GM10266 (cell line): ENCODE data around the gene DUSP2.

Experiments
- DNase-seq: peaks from one replicate; pipeline ENCODE4 v3.0.0; 2012; ENCODE audit errors: extremely low spot score
- TF ChIP-seq, protein P1 (sequence below): IDR thresholded peaks from 2 replicates; pipeline ENCODE4 v1.5.1; 2012; ENCODE audit warnings: mild to moderate bottlenecking, low read depth; ENCODE audit not compliant: control insufficient read depth, insufficient read depth; ENCODE audit errors: missing control alignments

Gene DUSP2

DNA sequence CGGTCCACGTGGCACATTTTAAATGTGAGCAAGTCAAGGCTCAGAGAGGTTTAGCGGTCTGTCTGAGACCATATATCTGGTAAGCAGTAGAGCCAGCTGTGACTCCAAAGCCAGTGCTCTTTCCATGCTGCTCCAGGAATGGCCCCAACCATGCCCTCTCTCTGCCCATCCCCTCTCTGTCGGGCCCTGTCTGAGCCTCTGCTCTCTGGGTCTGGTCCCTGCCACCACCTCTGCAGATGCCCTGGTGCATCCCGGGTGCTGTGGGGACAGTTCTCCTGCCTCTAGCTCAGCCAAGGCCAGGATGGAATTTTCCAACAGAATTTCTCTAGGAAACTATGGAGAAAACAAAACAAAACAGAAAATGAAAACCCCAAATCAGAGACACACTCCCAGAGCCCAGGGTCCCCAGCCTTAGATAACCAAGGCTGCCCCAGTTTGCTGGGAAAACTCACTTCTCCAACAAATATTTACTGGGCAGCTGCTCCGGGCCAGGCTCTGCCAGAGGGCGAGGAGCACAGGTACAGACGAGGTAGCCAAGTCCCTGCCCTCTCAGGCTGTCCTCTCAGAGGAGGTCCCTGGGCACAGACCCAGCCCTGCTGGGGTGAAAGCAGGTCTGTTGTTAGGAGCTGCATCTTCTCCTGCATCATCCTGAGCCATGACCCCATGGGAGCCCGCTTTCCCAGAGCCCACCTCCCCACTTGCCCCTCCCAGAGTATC, 38.1 kb downstream of the DUSP2 start:
- TF ChIP-seq, protein P1, sequence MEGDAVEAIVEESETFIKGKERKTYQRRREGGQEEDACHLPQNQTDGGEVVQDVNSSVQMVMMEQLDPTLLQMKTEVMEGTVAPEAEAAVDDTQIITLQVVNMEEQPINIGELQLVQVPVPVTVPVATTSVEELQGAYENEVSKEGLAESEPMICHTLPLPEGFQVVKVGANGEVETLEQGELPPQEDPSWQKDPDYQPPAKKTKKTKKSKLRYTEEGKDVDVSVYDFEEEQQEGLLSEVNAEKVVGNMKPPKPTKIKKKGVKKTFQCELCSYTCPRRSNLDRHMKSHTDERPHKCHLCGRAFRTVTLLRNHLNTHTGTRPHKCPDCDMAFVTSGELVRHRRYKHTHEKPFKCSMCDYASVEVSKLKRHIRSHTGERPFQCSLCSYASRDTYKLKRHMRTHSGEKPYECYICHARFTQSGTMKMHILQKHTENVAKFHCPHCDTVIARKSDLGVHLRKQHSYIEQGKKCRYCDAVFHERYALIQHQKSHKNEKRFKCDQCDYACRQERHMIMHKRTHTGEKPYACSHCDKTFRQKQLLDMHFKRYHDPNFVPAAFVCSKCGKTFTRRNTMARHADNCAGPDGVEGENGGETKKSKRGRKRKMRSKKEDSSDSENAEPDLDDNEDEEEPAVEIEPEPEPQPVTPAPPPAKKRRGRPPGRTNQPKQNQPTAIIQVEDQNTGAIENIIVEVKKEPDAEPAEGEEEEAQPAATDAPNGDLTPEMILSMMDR: no peak
- no peak for DNase-seq

DNA sequence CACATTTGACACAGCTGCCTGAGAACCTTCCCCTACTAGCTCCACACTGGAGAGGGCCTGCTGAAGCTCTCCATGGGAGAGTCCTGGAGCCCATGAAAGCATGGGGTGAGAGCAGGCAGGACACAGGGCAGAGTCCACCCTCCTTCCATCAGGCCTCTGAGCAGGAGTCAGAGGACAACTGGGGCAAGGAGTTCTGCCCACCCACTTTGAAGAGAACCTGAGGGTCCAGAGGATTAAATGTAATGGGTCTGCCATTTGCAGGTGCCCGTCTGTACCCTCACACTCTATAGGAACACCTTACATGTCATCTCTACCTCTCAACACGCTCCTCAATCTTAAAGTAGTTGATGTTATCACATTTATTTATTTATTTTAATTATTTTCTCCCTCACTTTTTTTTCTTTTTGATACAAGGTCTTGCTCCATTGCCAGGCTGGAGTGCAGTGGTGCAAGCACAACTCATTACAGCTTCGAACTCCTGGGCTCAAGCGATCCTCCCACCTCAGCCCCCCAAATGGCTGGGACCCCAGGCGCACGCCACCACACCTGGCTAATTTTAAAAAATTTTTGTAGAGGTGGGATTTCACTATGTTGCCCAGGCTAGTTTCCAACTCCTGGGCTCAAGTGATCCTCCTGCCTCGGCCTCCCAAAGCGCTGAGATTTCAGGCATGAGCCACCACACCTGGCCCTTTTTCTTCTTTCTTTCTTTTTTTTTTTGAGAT, 39.1 kb downstream of the DUSP2 start:
- TF ChIP-seq, protein P1: no peak

DNA sequence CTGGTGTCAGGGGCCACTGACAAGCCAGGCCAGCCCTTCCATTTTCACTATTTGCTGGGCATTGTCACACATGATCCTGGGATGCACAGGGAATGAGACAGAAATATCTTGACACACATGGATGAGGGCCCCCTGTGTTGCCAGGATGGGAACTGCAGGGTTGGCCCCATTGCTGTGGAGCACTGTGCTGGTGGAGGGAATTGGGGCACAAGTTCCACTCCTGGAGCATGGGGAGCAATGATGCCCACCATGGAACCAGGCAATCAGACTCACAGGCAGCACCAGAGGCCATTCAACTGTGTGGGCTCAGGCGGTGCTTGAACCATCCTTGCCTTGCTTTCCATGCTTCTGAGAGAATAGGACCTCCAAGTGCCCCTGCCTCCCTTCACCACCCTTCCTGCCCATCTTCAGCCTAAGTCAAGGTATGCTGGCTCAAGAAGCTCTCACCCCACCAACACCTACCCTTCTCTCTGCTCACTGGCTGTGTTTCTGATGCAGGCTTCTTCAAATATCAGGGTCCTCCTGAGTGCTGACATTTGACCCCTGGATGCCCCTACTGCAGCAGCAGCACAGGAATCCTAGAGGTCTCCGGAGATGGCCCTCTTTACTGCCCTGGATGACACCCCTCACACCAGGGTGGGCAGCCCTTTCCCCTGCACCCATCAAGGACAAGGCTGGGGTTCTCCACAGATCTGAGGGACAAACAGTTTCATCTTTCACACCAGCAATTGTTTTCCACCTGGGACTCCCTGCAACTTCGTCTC, 39.9 kb downstream of the DUSP2 start:
- TF ChIP-seq, protein P1: no peak
- no peak for DNase-seq

More for the DNA sequence above, 39.1 kb downstream of the DUSP2 start:
- no peak for DNase-seq

DNA sequence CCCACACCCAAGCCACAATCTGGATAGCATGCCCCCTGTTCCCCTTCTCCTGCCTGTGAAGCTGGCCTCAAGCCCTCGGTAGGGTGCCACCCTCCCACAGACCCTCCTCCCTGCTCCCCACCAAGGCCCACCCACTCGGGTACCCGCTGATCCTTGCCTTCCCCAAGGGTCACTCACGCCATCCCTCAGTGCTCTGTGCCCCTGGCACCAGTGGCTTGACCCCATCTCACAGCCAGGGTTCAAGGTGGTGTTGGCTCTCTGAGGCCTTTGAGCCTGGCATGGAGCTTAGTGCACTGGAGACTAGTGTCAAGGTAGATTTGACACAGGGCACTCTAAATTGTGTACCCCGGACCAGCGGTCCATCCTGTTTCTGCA, 40.8 kb downstream of the DUSP2 start:
- no peak for DNase-seq
- TF ChIP-seq, protein P1: no peak

DNA sequence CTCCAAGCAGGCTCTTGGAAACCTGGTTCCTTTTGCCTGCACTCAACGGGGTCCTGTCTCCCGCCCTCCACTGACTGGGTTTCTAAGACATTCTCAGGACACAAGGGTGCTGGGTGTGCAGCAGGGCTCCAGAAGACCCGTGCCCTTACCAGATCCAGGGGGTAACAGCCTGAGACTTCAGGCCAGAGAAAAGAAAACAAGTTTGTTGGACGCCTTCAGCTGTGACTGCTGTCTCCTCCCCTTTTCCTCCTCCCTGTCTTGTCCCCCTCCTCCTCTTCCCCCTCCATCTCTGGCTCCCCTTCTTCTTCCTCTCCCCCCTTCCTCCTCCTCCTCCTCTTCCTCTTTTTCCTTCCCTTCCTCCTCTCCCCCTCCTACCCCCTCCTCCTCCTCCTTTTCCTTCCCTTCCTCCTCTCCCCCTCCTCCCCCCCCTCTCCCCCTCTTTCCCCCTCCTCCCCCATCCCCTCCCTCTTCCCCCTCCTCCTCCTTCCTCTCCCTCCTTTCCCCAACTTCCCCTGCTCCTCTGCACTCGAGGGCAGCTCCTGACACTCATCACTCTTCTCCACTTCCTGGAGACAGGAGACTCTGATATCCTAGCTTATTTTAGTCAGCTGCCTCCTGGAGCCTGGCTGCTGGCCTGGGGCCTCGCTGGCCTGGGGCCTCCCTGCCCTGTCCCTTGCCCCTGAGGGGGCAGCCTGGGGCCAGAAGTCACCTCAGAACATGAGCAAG, 41.3 kb downstream of the DUSP2 start:
- TF ChIP-seq, protein P1: no peak
- DNase-seq: no peak

DNA sequence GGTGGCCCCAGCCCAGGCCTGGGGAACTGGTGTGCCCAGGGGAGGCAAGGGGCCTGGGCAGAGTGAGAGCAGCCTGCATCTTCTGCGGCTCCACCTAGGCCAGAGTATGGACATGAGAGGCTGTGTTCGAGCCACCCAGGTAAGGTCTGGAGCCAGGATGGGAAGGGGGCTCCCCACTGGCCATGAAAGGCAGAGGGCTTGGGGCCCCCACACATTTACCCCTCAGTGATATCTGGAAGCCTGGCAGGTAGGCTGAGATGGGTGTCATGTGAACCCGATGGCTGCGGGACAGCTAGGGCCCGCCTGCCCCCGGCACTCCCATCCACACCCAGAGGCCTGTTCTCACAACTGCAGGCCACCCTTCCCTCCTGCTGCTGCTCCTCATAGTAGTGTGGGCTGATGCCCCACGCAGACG, 42.0 kb downstream of the DUSP2 start:
- TF ChIP-seq, protein P1: no peak
- DNase-seq: no peak
